Ascending aorta (tissue), 2 donors: ENCODE measurements around the gene RIMKLB. TPM values are rescaled to one million over a fixed set of nuclear protein-coding genes. Genes with fewer than 3 reads are reported as not detected.
A peak's percentile ranks its signal among the peaks of the same experiment; 100 is the strongest.

Experiments used
- DNase-seq, 2 donors: peaks; one replicate each; pipeline ENCODE4 v3.0.0-alpha.2; 2019; ENCODE audit warnings: low spot score in 2 of 2
- H3K27ac ChIP-seq, 2 donors: fragments of 200-600 bp; sonication (generic); one replicate each; pipeline ENCODE4 v1.5.1; 2016 to 2017; ENCODE audit warnings: mild to moderate bottlenecking in 1 of 2
- H3K27me3 ChIP-seq: fragments of 200-600 bp; sonication (generic); one replicate; pipeline ENCODE4 v1.5.1; 2017
- H3K36me3 ChIP-seq, 2 donors: fragments of 200-600 bp; sonication (generic); one replicate each; pipeline ENCODE4 v1.5.1; 2016
- H3K4me1 ChIP-seq, 2 donors: fragments of 200-600 bp; sonication (generic); one replicate each; pipeline ENCODE4 v1.5.1; 2016 to 2017; ENCODE audit warnings: mild to moderate bottlenecking in 1 of 2
- H3K4me3 ChIP-seq, 2 donors: fragments of 200-600 bp; sonication (generic); one replicate each; pipeline ENCODE4 v1.5.1; 2016 to 2017; ENCODE audit warnings: mild to moderate bottlenecking in 1 of 2
- H3K9me3 ChIP-seq, 2 donors: fragments of 200-600 bp; sonication (generic); one replicate each; pipeline ENCODE4 v1.5.1; 2016
- CTCF ChIP-seq, 3 experiments: fragments of 200-600 bp in 2 of 3; fragments of 450-650 bp in 1 of 3; sonication (generic) in 2 of 3; IDR thresholded peaks; one replicate each; pipeline ENCODE4 v1.5.1; 2016 to 2019; ENCODE audit warnings: antibody characterized with exemption in 3 of 3, mild to moderate bottlenecking in 1 of 3, moderate library complexity in 1 of 3
- intact Hi-C: fragments of 100-400 bp; cut with DNase I; formaldehyde crosslinking; loops from one replicate; pipeline ENCODE4 v1.15.1; 2023
- total RNA-seq: library from RNA; depleted of rRNA; stranded (reverse); fragments of >200 nt; gene quantifications from one replicate; pipeline ENCODE4 v1.1.0, GENCODE V29; 2016

Gene RIMKLB
- total RNA-seq, 1 donor from 2014 or later = 26.0 TPM

DNA sequence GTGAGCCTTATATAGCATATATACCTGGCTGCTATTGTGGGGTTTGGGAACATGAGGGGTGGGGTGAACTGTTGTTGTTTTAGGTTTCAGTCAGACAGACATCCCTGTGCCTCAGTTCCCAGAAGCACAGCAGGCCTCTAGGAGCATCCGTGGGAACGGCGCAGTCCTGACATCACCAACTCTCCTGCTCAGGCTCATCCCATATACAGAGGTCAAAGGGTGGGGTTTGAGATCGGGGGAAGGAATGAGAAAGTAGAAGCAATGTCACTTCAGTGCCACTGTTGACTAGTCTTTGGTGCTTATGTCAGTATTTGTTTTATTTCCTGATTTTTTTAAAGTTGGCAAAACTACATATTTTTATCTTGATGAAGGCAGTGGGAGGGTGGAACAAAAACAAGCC lies 81.5 kb downstream of the RIMKLB start:
- Histone ChIP-seq H3K27me3 (no peaks in the 10 kb centered on the region), H3K36me3 (peaks cover 7 to 12% of the 10 kb centered on the region in 2 donors), H3K4me1 (peaks cover 0 to 18% of the 10 kb centered on the region in 2 donors), H3K4me3 (no peak overlapping the region), H3K9me3 (no peaks in the 10 kb centered on the region), H3K27ac (peak overlapping the region; percentile 66 to 71)
- no peak for TF ChIP-seq CTCF (IDR thresholded peaks at IDR 0.05)
- intact Hi-C loops = loop anchor here (5.0 kb wide), 1 partner anchor 82 kb away; the partner anchor contains the start of gene RIMKLB
- no peak for DNase-seq

DNA sequence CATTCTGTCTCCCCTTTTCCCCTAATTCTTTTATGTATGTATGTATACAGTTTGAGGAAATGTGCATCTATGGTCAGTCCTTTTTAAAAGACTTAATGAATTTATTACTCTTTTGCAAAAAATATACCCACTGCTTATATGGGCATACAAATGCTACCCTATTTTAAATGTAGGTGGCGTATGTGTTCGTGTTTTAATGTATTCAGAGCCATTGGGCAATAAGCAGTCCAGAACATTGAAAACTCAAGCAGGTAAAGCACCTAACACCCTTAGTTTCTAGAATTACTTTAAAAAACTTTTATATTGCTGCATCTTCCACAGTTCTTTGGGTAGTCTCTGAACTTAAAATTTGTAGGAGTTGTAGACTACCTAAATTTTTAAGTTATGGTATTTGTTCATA lies 82.1 kb downstream of the RIMKLB start:
- Histone ChIP-seq H3K4me3 (no peak overlapping the region), H3K36me3 (peaks cover 7 to 12% of the 10 kb centered on the region in 2 donors), H3K9me3 (no peaks in the 10 kb centered on the region), H3K27ac (peak overlapping the region; percentile 66 to 71), H3K4me1 (peaks cover 0 to 18% of the 10 kb centered on the region in 2 donors), H3K27me3 (no peaks in the 10 kb centered on the region)
- intact Hi-C loops = loop anchor here (5.0 kb wide), 1 partner anchor 83 kb away; the partner anchor contains the start of gene RIMKLB
- DNase-seq = no peak
- TF ChIP-seq CTCF (IDR thresholded peaks at IDR 0.05) = no peak

- no peak for DNase-seq
- Histone ChIP-seq H3K27me3 (no peaks in the 10 kb centered on the region), H3K36me3 (peaks cover 7 to 12% of the 10 kb centered on the region in 2 donors), H3K4me3 (no peak overlapping the region), H3K9me3 (no peaks in the 10 kb centered on the region), H3K4me1 (peaks cover 0 to 18% of the 10 kb centered on the region in 2 donors), H3K27ac (peak overlapping the region in 1 of 2 donors; percentile 66)
- intact Hi-C loops = no loop called here
- TF ChIP-seq CTCF (IDR thresholded peaks at IDR 0.05) = peak in 1 of 3 experiments; percentile 39
Observed at GRCh38 chr12:8780389-8780788, 82.6 kb downstream of the RIMKLB start.

GRCh38 chr12:8781381-8782127 lies 83.8 kb downstream of the RIMKLB start:
- no peak for DNase-seq
- intact Hi-C loops = no loop called here
- Histone ChIP-seq H3K27me3 (no peaks in the 10 kb centered on the region), H3K4me3 (no peak overlapping the region), H3K27ac (peak overlapping the region; percentile 22 to 26), H3K36me3 (peaks cover 7 to 12% of the 10 kb centered on the region in 2 donors), H3K9me3 (no peaks in the 10 kb centered on the region), H3K4me1 (peaks cover 0 to 18% of the 10 kb centered on the region in 2 donors)
- TF ChIP-seq CTCF (IDR thresholded peaks at IDR 0.05) = no peak

- H3K27me3 ChIP-seq = no peaks in the 10 kb centered on the region
- peaks cover 0 to 12% of the 10 kb centered on the region in 2 donors for H3K4me1 ChIP-seq
- DNase-seq = no peak
- H3K9me3 ChIP-seq = no peaks in the 10 kb centered on the region
- TF ChIP-seq CTCF (IDR thresholded peaks at IDR 0.05) = no peak
- no peak overlapping the region for H3K27ac ChIP-seq
- peaks cover 7 to 12% of the 10 kb centered on the region in 2 donors for H3K36me3 ChIP-seq
- intact Hi-C loops = no loop called here
- no peak overlapping the region for H3K4me3 ChIP-seq
Observed at GRCh38 chr12:8784290-8784888, 86.6 kb downstream of the RIMKLB start.
